MM.1S (cell line): ENCODE results near the gene SRRT.

ENCODE experiments used
- EZH2 ChIP-seq: fragments of 300-600 bp; sonication (generic); optimal IDR thresholded peaks from 2 replicates; pipeline ENCODE3; 2017; ENCODE audit warnings: low read depth, mild to moderate bottlenecking, antibody characterized with exemption, low read length, mixed read lengths
- EZH2phosphoT487 ChIP-seq: fragments of 300-600 bp; sonication (generic); IDR thresholded peaks from 2 replicates; pipeline ENCODE4 v1.6.1; 2018; ENCODE audit warnings: antibody characterized with exemption, low read length
- TF ChIP-seq, protein P1 (sequence below): fragments of 300-600 bp; sonication (generic); IDR thresholded peaks from 2 replicates; pipeline ENCODE4 v1.5.1; 2016; ENCODE audit warnings: antibody characterized with exemption, low read length, mixed read lengths

DNA sequence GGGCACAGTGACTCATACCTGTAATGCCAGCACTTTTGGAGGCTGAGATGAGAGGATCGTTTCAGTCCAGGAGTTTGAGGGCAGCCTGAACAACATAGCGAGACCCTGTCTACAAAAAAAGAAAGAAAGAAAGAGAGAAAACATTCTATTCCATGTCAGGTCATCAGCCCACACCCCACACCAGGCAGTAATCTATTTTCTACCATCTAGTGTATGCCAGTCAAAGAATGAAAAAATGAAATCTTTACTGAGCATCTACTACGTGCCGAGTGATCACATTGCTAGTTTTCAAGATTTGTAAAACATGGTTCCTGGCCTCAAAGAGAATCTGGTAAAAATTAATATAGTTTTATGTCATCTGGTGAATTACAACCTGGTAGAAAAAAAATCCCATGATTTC, 44.5 kb upstream of the SRRT start:
- TF ChIP-seq, protein P1, sequence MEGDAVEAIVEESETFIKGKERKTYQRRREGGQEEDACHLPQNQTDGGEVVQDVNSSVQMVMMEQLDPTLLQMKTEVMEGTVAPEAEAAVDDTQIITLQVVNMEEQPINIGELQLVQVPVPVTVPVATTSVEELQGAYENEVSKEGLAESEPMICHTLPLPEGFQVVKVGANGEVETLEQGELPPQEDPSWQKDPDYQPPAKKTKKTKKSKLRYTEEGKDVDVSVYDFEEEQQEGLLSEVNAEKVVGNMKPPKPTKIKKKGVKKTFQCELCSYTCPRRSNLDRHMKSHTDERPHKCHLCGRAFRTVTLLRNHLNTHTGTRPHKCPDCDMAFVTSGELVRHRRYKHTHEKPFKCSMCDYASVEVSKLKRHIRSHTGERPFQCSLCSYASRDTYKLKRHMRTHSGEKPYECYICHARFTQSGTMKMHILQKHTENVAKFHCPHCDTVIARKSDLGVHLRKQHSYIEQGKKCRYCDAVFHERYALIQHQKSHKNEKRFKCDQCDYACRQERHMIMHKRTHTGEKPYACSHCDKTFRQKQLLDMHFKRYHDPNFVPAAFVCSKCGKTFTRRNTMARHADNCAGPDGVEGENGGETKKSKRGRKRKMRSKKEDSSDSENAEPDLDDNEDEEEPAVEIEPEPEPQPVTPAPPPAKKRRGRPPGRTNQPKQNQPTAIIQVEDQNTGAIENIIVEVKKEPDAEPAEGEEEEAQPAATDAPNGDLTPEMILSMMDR, result no peak
- no peak for TF ChIP-seq EZH2phosphoT487
- no peak for TF ChIP-seq EZH2
